Mesendoderm (in vitro differentiated cells): ENCODE results near the gene KCND2.

Experiments
- DNase-seq: peaks from one replicate; pipeline ENCODE4 v3.0.0; 2013
- H2AK5ac ChIP-seq: 2 replicates; pipeline ENCODE4 v1.6.1; 2013; ENCODE audit warnings: low read length, inconsistent platforms
- H2BK120ac ChIP-seq: 2 replicates; pipeline ENCODE4 v1.6.1; 2013; ENCODE audit warnings: low read depth, mild to moderate bottlenecking, low read length, moderate library complexity, mixed read lengths
- H2BK15ac ChIP-seq: replicated peaks from 2 replicates; pipeline ENCODE4 v1.6.1; 2013; ENCODE audit warnings: low read depth, mild to moderate bottlenecking, moderate library complexity
- H2BK5ac ChIP-seq: 2 replicates; pipeline ENCODE4 v1.6.1; 2013; ENCODE audit warnings: low read length, inconsistent platforms
- H3K18ac ChIP-seq: 2 replicates; pipeline ENCODE4 v1.6.1; 2013; ENCODE audit warnings: mild to moderate bottlenecking, low read length, mixed read lengths
- H3K23ac ChIP-seq: one replicate; pipeline ENCODE4 v1.6.1; 2013; ENCODE audit warnings: low read length
- H3K27ac ChIP-seq: 2 replicates; pipeline ENCODE4 v1.5.1; 2013; ENCODE audit warnings: low read depth, mild to moderate bottlenecking, inconsistent platforms, low read length, moderate library complexity
- H3K27me3 ChIP-seq: 2 replicates; pipeline ENCODE4 v1.6.1; 2013; ENCODE audit warnings: low read length, control low read depth, mild to moderate bottlenecking, inconsistent platforms; ENCODE audit not compliant: insufficient read depth, poor library complexity
- H3K36me3 ChIP-seq: 2 replicates; pipeline ENCODE4 v1.6.1; 2013; ENCODE audit warnings: low read length, inconsistent platforms; ENCODE audit not compliant: control insufficient read depth, insufficient read depth
- H3K4ac ChIP-seq: one replicate; pipeline ENCODE4 v1.6.1; 2013; ENCODE audit warnings: low read depth, mild to moderate bottlenecking, low read length, moderate library complexity
- H3K4me1 ChIP-seq: 2 replicates; pipeline ENCODE4 v1.6.1; 2013; ENCODE audit warnings: low read depth, low read length, inconsistent platforms; ENCODE audit not compliant: control insufficient read depth
- H3K4me2 ChIP-seq: 2 replicates; pipeline ENCODE4 v1.6.1; 2013; ENCODE audit warnings: low read length
- H3K4me3 ChIP-seq: 2 replicates; pipeline ENCODE4 v1.5.1; 2013; ENCODE audit warnings: mild to moderate bottlenecking, low read length
- H3K56ac ChIP-seq: one replicate; pipeline ENCODE4 v1.6.1; 2013; ENCODE audit warnings: low read length
- H3K79me1 ChIP-seq: 2 replicates; pipeline ENCODE4 v1.6.1; 2013; ENCODE audit warnings: low read length, inconsistent platforms
- H3K79me2 ChIP-seq: 2 replicates; pipeline ENCODE4 v1.6.1; 2013; ENCODE audit warnings: mild to moderate bottlenecking, low read length; ENCODE audit not compliant: control insufficient read depth, insufficient read depth
- H3K9ac ChIP-seq: 2 replicates; pipeline ENCODE4 v1.6.1; 2013; ENCODE audit warnings: low read length, inconsistent platforms
- H4K5ac ChIP-seq: one replicate; pipeline ENCODE4 v1.6.1; 2013; ENCODE audit warnings: low read length
- H4K8ac ChIP-seq: one replicate; pipeline ENCODE4 v1.6.1; 2013; ENCODE audit warnings: low read depth, mild to moderate bottlenecking, control low read depth, low read length, moderate library complexity
- WGBS: extraction: QIAGEN DNeasy Blood & Tissue Kit; methylation state at CpG from one replicate; pipeline ENCODE4 v1.1.7; 2013; ENCODE audit warnings: low lambda C conversion rate, missing lambda C conversion rate; ENCODE audit not compliant: insufficient coverage; ENCODE audit errors: extremely low coverage; 5-methylcytosine and 5-hydroxymethylcytosine counted together

The KCND2 gene

GRCh38 chr7:120733835-120734234, 460.9 kb downstream of the KCND2 start:
- H3K36me3 ChIP-seq, result no peaks in the 10 kb centered on the region

DNA sequence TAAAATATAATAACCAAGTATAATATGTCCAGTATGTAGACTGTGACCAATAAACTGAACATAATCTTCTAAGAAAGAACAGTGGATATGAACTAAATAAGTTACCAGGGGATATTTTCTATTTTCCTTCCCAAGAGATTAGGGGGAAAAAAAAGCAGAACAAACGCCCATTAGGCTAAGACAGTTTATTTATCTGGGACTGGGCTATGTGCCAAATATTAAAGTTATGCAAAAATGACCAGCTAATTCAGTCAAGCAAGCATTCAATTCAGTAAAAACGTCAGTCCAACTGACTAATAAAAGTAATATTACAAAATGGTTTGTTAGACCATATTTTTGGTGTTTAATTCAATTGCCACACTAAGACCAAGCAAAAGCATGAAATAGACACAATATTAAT, 462.8 kb downstream of the KCND2 start:
- no peak overlapping the region for H2BK15ac ChIP-seq
- no peaks in the 10 kb centered on the region for H3K27me3 ChIP-seq
- H3K23ac ChIP-seq, result no peak overlapping the region
- no peak overlapping the region for H3K18ac ChIP-seq
- H3K4me2 ChIP-seq, result no peak overlapping the region
- H3K79me2 ChIP-seq, result no peaks in the 10 kb centered on the region
- no peak overlapping the region for H2BK120ac ChIP-seq
- no peaks in the 10 kb centered on the region for H3K36me3 ChIP-seq
- H3K56ac ChIP-seq, result no peak overlapping the region
- H3K27ac ChIP-seq, result no peak overlapping the region
- H2AK5ac ChIP-seq, result no peak overlapping the region
- no peaks in the 10 kb centered on the region for H3K4me1 ChIP-seq
- no peak overlapping the region for H3K4me3 ChIP-seq
- H3K9ac ChIP-seq, result no peak overlapping the region
- no peak overlapping the region for H4K8ac ChIP-seq
- no peak overlapping the region for H3K4ac ChIP-seq
- WGBS, result no CpG with 5 or more reads among the region's 2 CpGs
- no peak overlapping the region for H4K5ac ChIP-seq
- no peak for DNase-seq
- no peaks in the 10 kb centered on the region for H3K79me1 ChIP-seq
- H2BK5ac ChIP-seq, result no peak overlapping the region

More at GRCh38 chr7:120733835-120734234, 460.9 kb downstream of the KCND2 start:
- no CpG with 5 or more reads among the region's 3 CpGs for WGBS
- Histone ChIP-seq H3K27ac (no peak overlapping the region), H2BK5ac (no peak overlapping the region), H4K5ac (no peak overlapping the region), H4K8ac (no peak overlapping the region), H3K56ac (no peak overlapping the region), H3K79me1 (no peaks in the 10 kb centered on the region), H3K4ac (no peak overlapping the region), H3K9ac (no peak overlapping the region), H3K4me2 (no peak overlapping the region), H2AK5ac (no peak overlapping the region), H3K23ac (no peak overlapping the region), H3K27me3 (no peaks in the 10 kb centered on the region), H3K79me2 (no peaks in the 10 kb centered on the region), H3K18ac (no peak overlapping the region), H2BK120ac (no peak overlapping the region), H3K4me1 (no peaks in the 10 kb centered on the region), H2BK15ac (no peak overlapping the region), H3K4me3 (no peak overlapping the region)
- DNase-seq, result no peak

DNA sequence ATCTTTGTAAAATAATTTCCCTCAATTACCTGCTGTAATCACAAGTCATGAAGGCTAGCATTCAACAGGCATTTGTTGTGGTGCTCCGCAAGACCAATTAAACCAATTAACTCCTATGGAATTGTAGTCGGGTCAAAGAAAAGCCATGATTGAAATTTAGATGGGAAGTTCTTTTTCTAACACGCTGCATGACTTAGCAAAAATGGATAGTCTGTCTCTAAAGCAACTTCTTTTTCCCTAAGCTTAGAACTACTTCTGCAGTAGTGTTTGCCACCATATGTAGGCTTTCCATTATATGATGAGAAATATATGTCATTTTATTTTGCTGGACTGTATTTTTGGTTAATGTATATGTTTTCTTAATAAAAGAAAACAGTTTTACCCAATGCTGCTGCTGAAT, 465.8 kb downstream of the KCND2 start:
- H3K18ac ChIP-seq, result no peak overlapping the region
- H3K9ac ChIP-seq, result no peak overlapping the region
- H3K27ac ChIP-seq, result no peak overlapping the region
- no peak overlapping the region for H3K4ac ChIP-seq
- H3K23ac ChIP-seq, result no peak overlapping the region
- H3K4me1 ChIP-seq, result no peaks in the 10 kb centered on the region
- H3K27me3 ChIP-seq, result no peaks in the 10 kb centered on the region
- no peaks in the 10 kb centered on the region for H3K79me1 ChIP-seq
- H3K79me2 ChIP-seq, result no peaks in the 10 kb centered on the region
- H2BK15ac ChIP-seq, result no peak overlapping the region
- no peak overlapping the region for H2BK5ac ChIP-seq
- no peak overlapping the region for H3K4me3 ChIP-seq
- no peak overlapping the region for H2BK120ac ChIP-seq
- H3K4me2 ChIP-seq, result no peak overlapping the region
- no peaks in the 10 kb centered on the region for H3K36me3 ChIP-seq
- no peak overlapping the region for H2AK5ac ChIP-seq
- DNase-seq, result peak; percentile 28
- no peak overlapping the region for H4K5ac ChIP-seq
- no peak overlapping the region for H3K56ac ChIP-seq
- WGBS, result no CpG with 5 or more reads among the region's 3 CpGs
- H4K8ac ChIP-seq, result no peak overlapping the region

- Histone ChIP-seq H3K36me3 (no peaks in the 10 kb centered on the region), H3K4me3 (no peak overlapping the region), H3K27ac (no peak overlapping the region), H3K9ac (no peak overlapping the region), H3K18ac (no peak overlapping the region), H4K8ac (no peak overlapping the region), H3K4me2 (no peak overlapping the region), H4K5ac (no peak overlapping the region), H3K79me1 (no peaks in the 10 kb centered on the region), H3K4me1 (no peaks in the 10 kb centered on the region), H3K27me3 (no peaks in the 10 kb centered on the region), H2AK5ac (no peak overlapping the region), H3K23ac (no peak overlapping the region), H3K79me2 (no peaks in the 10 kb centered on the region), H2BK120ac (no peak overlapping the region), H2BK5ac (no peak overlapping the region), H2BK15ac (no peak overlapping the region), H3K56ac (no peak overlapping the region), H3K4ac (no peak overlapping the region)
- DNase-seq, result no peak
- WGBS, result no CpG with 5 or more reads among the region's 3 CpGs
Observed at GRCh38 chr7:120740348-120740747, 467.4 kb downstream of the KCND2 start.

- Histone ChIP-seq H3K18ac (no peak overlapping the region), H3K36me3 (no peaks in the 10 kb centered on the region), H3K4ac (no peak overlapping the region), H3K4me3 (no peak overlapping the region), H2AK5ac (no peak overlapping the region), H2BK5ac (no peak overlapping the region), H3K56ac (no peak overlapping the region), H3K4me2 (no peak overlapping the region), H3K79me1 (no peaks in the 10 kb centered on the region), H3K79me2 (no peaks in the 10 kb centered on the region), H3K9ac (no peak overlapping the region), H4K8ac (no peak overlapping the region), H4K5ac (no peak overlapping the region), H3K27ac (no peak overlapping the region), H3K4me1 (no peaks in the 10 kb centered on the region), H2BK15ac (no peak overlapping the region), H3K23ac (no peak overlapping the region), H3K27me3 (no peaks in the 10 kb centered on the region), H2BK120ac (no peak overlapping the region)
- no CpG with 5 or more reads among the region's 7 CpGs for WGBS
- DNase-seq, result no peak
Observed at GRCh38 chr7:120741371-120742042, 468.5 kb downstream of the KCND2 start.

DNA sequence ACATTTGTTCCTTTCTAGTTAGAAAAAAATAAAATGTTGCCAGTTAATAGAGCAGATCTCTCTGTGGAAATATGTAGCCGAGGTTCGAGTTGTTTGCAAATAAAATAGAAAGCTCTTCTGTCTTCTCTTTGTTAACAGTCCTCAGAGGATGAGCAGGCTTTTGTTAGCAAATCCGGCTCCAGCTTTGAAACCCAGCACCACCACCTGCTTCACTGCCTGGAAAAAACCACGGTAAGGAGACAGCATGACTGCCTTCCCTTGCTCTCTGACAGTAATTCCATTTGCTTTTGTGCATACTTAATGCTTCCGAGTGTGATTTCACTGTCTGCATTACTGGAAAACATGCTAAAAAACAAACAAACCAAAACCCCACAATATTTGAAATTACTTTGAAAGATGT, 469.4 kb downstream of the KCND2 start:
- Histone ChIP-seq H3K27me3 (no peaks in the 10 kb centered on the region), H3K4me3 (no peak overlapping the region), H3K18ac (no peak overlapping the region), H3K79me2 (no peaks in the 10 kb centered on the region), H2BK5ac (no peak overlapping the region), H2BK120ac (no peak overlapping the region), H3K56ac (no peak overlapping the region), H3K9ac (no peak overlapping the region), H3K79me1 (no peaks in the 10 kb centered on the region), H3K4ac (no peak overlapping the region), H3K4me1 (no peaks in the 10 kb centered on the region), H2BK15ac (no peak overlapping the region), H4K5ac (no peak overlapping the region), H3K36me3 (no peaks in the 10 kb centered on the region), H4K8ac (no peak overlapping the region), H3K27ac (no peak overlapping the region), H2AK5ac (no peak overlapping the region), H3K4me2 (no peak overlapping the region), H3K23ac (no peak overlapping the region)
- WGBS, result no CpG with 5 or more reads among the region's 5 CpGs
- DNase-seq, result peak; percentile 51
